ENCODE results near the gene CTNNAL1.
"Not testable (repeated sequence)": the region's sequence is repeated elsewhere in the genome, so short reads cannot be mapped to it uniquely, and the experiment has no call there.

Gene CTNNAL1

GRCh38 chr9:109012876-109013678 lies at the start of gene CTNNAL1:
TSS of gene CTNNAL1 (minus strand) at chr9:109013499. CDS start at chr9:109013442, 57 bp downstream.
- peak; percentile 81 for DNase-seq

GRCh38 chr9:109062543-109062942 lies 49.2 kb upstream of the CTNNAL1 start:
- DNase-seq, result no peak

- DNase-seq, result no peak
Measured at GRCh38 chr9:109060191-109060590, 46.9 kb upstream of the CTNNAL1 start.

GRCh38 chr9:109053121-109053520 lies 39.8 kb upstream of the CTNNAL1 start:
- DNase-seq, result not testable (repeated sequence)

- DNase-seq, result no peak
Measured at GRCh38 chr9:109052416-109052815, 39.1 kb upstream of the CTNNAL1 start.

GRCh38 chr9:109051733-109052132 lies 38.4 kb upstream of the CTNNAL1 start:
- DNase-seq, result no peak

GRCh38 chr9:109050444-109050843 lies 37.1 kb upstream of the CTNNAL1 start:
- DNase-seq, result no peak

- DNase-seq, result no peak
Measured at GRCh38 chr9:109048822-109049221, 35.5 kb upstream of the CTNNAL1 start.

GRCh38 chr9:109047259-109047658 lies 34.0 kb upstream of the CTNNAL1 start:
- DNase-seq, result no peak

- DNase-seq, result no peak
Measured at GRCh38 chr9:109046346-109046745, 33.0 kb upstream of the CTNNAL1 start.

- DNase-seq, result no peak
Measured at GRCh38 chr9:109043578-109043977, 30.3 kb upstream of the CTNNAL1 start.

- no peak for DNase-seq
Measured at GRCh38 chr9:109040571-109040970, 27.3 kb upstream of the CTNNAL1 start.

GRCh38 chr9:109039539-109039938 lies 26.2 kb upstream of the CTNNAL1 start:
- DNase-seq, result no peak

- no peak for DNase-seq
Measured at GRCh38 chr9:109037946-109038715, 24.8 kb upstream of the CTNNAL1 start.

- DNase-seq, result no peak
Measured at GRCh38 chr9:109036744-109037680, 23.7 kb upstream of the CTNNAL1 start.

GRCh38 chr9:109035684-109036423 lies 22.6 kb upstream of the CTNNAL1 start:
- no peak for DNase-seq

GRCh38 chr9:109033941-109034700 lies 20.8 kb upstream of the CTNNAL1 start:
- DNase-seq, result no peak

GRCh38 chr9:109031241-109031640 lies 17.9 kb upstream of the CTNNAL1 start:
- DNase-seq, result no peak

- no peak for DNase-seq
Measured at GRCh38 chr9:109030426-109030825, 17.1 kb upstream of the CTNNAL1 start.

GRCh38 chr9:109028457-109028856 lies 15.2 kb upstream of the CTNNAL1 start:
- DNase-seq, result no peak

- no peak for DNase-seq
Measured at GRCh38 chr9:109027176-109027575, 13.9 kb upstream of the CTNNAL1 start.

Measured in CD4-positive, alpha-beta T cell treated with Interleukin-4 for 4 hours (primary cell).